OCI-LY1 (cell line): ENCODE results near the gene MARCHF9.

Source experiments
- H2AFZ ChIP-seq: fragments of 200-600 bp; sonication (generic), shearing (Covaris generic); 2 replicates; pipeline ENCODE4 v1.6.0; 2014; ENCODE audit warnings: antibody characterized with exemption, mild to moderate bottlenecking, low read length
- H3F3A ChIP-seq: fragments of 200-600 bp; sonication (generic), shearing (Covaris generic); 2 replicates; pipeline ENCODE4 v1.6.0; 2014; ENCODE audit warnings: mild to moderate bottlenecking, antibody characterized with exemption, low read length, moderate library complexity; ENCODE audit not compliant: insufficient read depth
- H3K27ac ChIP-seq: fragments of 200-600 bp; sonication (generic); 2 replicates; pipeline ENCODE4 v1.5.1; 2014; ENCODE audit warnings: low read length, mixed run types, mild to moderate bottlenecking, low read depth; ENCODE audit not compliant: poor library complexity, severe bottlenecking
- H3K27me3 ChIP-seq: fragments of 200-600 bp; sonication (generic); 2 replicates; pipeline ENCODE4 v1.6.0; 2014; ENCODE audit warnings: antibody characterized with exemption, mild to moderate bottlenecking, low read length, moderate library complexity; ENCODE audit not compliant: insufficient read depth
- H3K36me3 ChIP-seq: fragments of 200-600 bp; sonication (generic); 2 replicates; pipeline ENCODE4 v1.6.1; 2014; ENCODE audit warnings: mild to moderate bottlenecking, antibody characterized with exemption, low read length, moderate library complexity, mixed read lengths; ENCODE audit not compliant: insufficient read depth
- H3K4me1 ChIP-seq: fragments of 200-600 bp; sonication (generic); 2 replicates; pipeline ENCODE4 v1.5.1; 2014; ENCODE audit warnings: mild to moderate bottlenecking, low read length, moderate library complexity; ENCODE audit not compliant: insufficient read depth, severe bottlenecking
- H3K4me2 ChIP-seq: fragments of 200-600 bp; sonication (generic), shearing (Covaris generic); 2 replicates; pipeline ENCODE4 v1.6.1; 2014; ENCODE audit warnings: low read length
- H3K4me3 ChIP-seq: fragments of 200-600 bp; sonication (generic); 2 replicates; pipeline ENCODE4 v1.5.1; 2014; ENCODE audit warnings: low read length, low read depth, mild to moderate bottlenecking, mixed read lengths; ENCODE audit not compliant: poor library complexity, severe bottlenecking
- H3K79me2 ChIP-seq: fragments of 200-600 bp; shearing (Covaris generic); 2 replicates; pipeline ENCODE4 v1.6.1; 2016; ENCODE audit warnings: mixed run types, low read length, mixed read lengths; ENCODE audit not compliant: insufficient read depth
- H3K9ac ChIP-seq: fragments of 200-600 bp; sonication (generic), shearing (Covaris generic); 2 replicates; pipeline ENCODE4 v1.6.1; 2014; ENCODE audit warnings: mild to moderate bottlenecking, low read length, mixed read lengths
- H3K9me2 ChIP-seq: fragments of 200-600 bp; sonication (generic), shearing (Covaris generic); 2 replicates; pipeline ENCODE4 v1.6.1; 2014; ENCODE audit warnings: low read depth, mild to moderate bottlenecking, low read length, mixed read lengths
- H3K9me3 ChIP-seq: fragments of 200-600 bp; shearing (Covaris generic); 2 replicates; pipeline ENCODE4 v1.6.1; 2014; ENCODE audit warnings: low read length, mixed read lengths
- H4K20me1 ChIP-seq: fragments of 200-600 bp; sonication (generic), shearing (Covaris generic); 2 replicates; pipeline ENCODE4 v1.6.0; 2016; ENCODE audit warnings: mild to moderate bottlenecking, low read length; ENCODE audit not compliant: insufficient read depth
- EZH2 ChIP-seq: fragments of 200-600 bp; sonication (generic), shearing (Covaris generic); IDR thresholded peaks from 2 replicates; pipeline ENCODE4 v1.8.0; 2017; ENCODE audit warnings: borderline replicate concordance, mixed run types, mild to moderate bottlenecking, antibody characterized with exemption, low read length, moderate library complexity, mixed read lengths
- TF ChIP-seq, protein P1 (sequence below): fragments of 200-600 bp; sonication (generic), shearing (Covaris generic); IDR thresholded peaks from 2 replicates; pipeline ENCODE4 v1.5.1; 2017; ENCODE audit warnings: mild to moderate bottlenecking, antibody characterized with exemption, low read length, moderate library complexity, mixed read lengths

The MARCHF9 gene

DNA sequence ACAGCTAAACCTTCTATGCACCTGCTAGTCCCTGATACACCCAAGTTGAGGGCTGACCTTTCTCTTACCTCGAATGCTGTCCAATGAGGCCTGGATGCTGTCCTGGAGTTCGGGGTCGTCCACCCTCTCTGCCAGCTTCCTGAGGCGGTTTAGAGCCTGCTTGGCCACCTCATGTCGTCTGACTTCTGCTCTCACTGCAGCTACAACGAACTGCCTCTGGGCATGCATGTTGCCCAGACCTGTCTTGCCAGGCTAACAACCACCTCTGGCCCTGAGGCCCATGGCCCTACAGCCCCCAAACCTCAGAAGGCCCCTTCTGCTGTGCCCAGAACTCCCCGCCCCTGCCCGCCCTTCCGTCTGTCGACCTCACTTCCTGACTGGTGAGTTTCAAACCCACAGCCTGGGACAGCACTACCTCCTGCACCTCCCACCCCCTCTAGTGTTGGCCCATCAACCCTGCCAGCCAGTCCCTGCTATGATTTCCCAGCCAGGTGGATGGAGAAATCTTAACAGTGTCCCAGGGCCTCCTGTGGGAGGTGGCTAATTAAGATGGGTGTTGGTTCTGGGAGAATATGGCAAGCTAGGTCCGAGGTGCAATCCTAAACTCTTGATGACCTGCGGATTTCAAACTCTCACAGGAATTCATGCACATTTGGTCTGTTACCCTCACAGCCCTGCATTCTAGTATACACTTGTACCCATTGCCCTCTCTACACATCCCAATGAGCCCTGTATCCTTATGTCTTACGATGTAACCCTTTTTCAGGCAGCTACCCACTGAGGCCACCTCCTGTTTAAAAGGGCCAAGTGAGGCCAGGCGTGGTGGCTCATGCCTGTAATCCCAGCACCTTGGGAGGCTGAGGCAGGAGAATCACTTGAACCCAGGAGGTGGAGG lies 12.8 kb upstream of the MARCHF9 start:
- Histone ChIP-seq H3K4me2 (peak overlapping the region; percentile 82), H3K4me3 (peak overlapping the region; percentile 74)

DNA sequence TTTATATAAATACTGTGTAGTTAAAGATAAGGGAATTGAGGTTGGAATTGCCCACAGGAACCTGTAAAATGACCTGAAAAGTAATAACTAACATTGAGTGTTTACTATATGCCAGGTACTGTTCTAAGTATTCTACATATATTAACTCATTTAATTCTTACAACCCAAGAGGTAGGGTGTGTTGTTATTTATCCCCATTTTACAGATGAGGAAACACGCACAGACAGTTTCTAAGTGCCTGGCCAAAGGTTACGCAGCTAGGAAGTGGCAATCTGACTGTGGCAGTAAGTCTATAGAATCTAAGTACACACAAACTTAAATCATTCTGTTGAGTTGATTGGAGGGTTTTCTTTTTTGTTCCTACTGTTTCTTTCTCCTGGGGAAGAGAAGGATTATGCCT lies 11.1 kb upstream of the MARCHF9 start:
- peak overlapping the region; percentile 72 for H3K4me3 ChIP-seq
- no peaks in the 10 kb centered on the region for H4K20me1 ChIP-seq
- peaks cover 28% of the 10 kb centered on the region for H3K36me3 ChIP-seq
- H3K9me2 ChIP-seq, result no peaks in the 10 kb centered on the region
- TF ChIP-seq, protein P1, sequence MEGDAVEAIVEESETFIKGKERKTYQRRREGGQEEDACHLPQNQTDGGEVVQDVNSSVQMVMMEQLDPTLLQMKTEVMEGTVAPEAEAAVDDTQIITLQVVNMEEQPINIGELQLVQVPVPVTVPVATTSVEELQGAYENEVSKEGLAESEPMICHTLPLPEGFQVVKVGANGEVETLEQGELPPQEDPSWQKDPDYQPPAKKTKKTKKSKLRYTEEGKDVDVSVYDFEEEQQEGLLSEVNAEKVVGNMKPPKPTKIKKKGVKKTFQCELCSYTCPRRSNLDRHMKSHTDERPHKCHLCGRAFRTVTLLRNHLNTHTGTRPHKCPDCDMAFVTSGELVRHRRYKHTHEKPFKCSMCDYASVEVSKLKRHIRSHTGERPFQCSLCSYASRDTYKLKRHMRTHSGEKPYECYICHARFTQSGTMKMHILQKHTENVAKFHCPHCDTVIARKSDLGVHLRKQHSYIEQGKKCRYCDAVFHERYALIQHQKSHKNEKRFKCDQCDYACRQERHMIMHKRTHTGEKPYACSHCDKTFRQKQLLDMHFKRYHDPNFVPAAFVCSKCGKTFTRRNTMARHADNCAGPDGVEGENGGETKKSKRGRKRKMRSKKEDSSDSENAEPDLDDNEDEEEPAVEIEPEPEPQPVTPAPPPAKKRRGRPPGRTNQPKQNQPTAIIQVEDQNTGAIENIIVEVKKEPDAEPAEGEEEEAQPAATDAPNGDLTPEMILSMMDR, result no peak
- TF ChIP-seq EZH2, result no peak
- peak overlapping the region; percentile 64 for H3K27ac ChIP-seq
- no peaks in the 10 kb centered on the region for H3K79me2 ChIP-seq
- no peaks in the 10 kb centered on the region for H3K9me3 ChIP-seq
- peak overlapping the region; percentile 83 for H3K9ac ChIP-seq
- no peaks in the 10 kb centered on the region; the same call in 1 of the 2 replicates for H3F3A ChIP-seq
- peak overlapping the region; percentile 79 for H3K4me2 ChIP-seq
- no peaks in the 10 kb centered on the region for H3K27me3 ChIP-seq
- peaks cover 57% of the 10 kb centered on the region for H3K4me1 ChIP-seq
- peak overlapping the region; percentile 5; the same call in 1 of the 2 replicates for H2AFZ ChIP-seq

More for the DNA sequence above, 12.8 kb upstream of the MARCHF9 start:
- Histone ChIP-seq H3K36me3 (peaks cover 11% of the 10 kb centered on the region), H4K20me1 (no peaks in the 10 kb centered on the region), H3K9ac (peak overlapping the region; percentile 71), H3K79me2 (no peaks in the 10 kb centered on the region), H3K9me3 (no peaks in the 10 kb centered on the region), H3K9me2 (no peaks in the 10 kb centered on the region), H3F3A (no peaks in the 10 kb centered on the region; the same call in 1 of the 2 replicates), H3K27me3 (no peaks in the 10 kb centered on the region), H2AFZ (no peak overlapping the region), H3K27ac (peak overlapping the region; percentile 56), H3K4me1 (peaks cover 57% of the 10 kb centered on the region)
- TF ChIP-seq EZH2, result no peak
- TF ChIP-seq, protein P1, result peak; percentile 60

DNA sequence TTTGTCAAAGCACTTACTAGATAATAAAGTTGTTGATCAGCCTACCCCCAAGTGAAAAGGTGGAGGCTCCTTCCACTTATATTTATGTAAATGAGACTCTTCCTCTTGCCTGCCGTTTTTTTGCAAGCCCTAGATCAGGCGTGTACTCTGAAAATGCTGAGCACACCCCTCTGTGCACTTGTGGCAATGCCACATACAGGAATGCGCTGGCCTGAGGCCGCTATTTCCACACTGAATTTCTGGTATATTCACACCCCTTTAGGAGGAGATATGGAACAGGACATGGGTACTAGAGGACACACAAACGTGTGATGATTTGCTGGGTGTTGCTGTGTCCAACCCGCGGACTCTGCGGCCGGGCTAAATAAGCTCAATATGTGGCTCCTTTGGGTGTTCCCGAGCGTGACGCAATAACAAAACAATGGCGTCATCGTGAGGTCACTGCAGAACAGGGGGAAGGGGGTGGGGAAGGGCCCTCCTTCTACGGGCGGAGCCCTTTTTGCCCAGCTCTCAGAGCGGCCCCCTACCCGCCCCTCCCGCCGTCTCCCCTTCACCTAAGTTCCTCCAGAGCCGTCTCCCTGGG lies 10.6 kb upstream of the MARCHF9 start:
- peak overlapping the region; percentile 83 for H3K9ac ChIP-seq
- H4K20me1 ChIP-seq, result no peaks in the 10 kb centered on the region
- H3K4me2 ChIP-seq, result peak overlapping the region; percentile 79
- no peak for TF ChIP-seq EZH2
- TF ChIP-seq, protein P1, result no peak
- no peaks in the 10 kb centered on the region for H3K27me3 ChIP-seq
- H3K4me3 ChIP-seq, result peak overlapping the region; percentile 72
- H2AFZ ChIP-seq, result peak overlapping the region; percentile 5; the same call in 1 of the 2 replicates
- no peaks in the 10 kb centered on the region for H3K9me2 ChIP-seq
- peaks cover 33% of the 10 kb centered on the region for H3K36me3 ChIP-seq
- H3F3A ChIP-seq, result no peaks in the 10 kb centered on the region; the same call in 1 of the 2 replicates
- H3K79me2 ChIP-seq, result no peaks in the 10 kb centered on the region
- H3K9me3 ChIP-seq, result no peaks in the 10 kb centered on the region
- peaks cover 55% of the 10 kb centered on the region for H3K4me1 ChIP-seq
- H3K27ac ChIP-seq, result peak overlapping the region; percentile 64
